Osteoblast (primary cell): ENCODE results near the gene SRPX2. TPM values are rescaled to one million over a fixed set of nuclear protein-coding genes. Genes with fewer than 3 reads are reported as not detected.
A peak's percentile ranks its signal among the peaks of the same experiment; 100 is the strongest.

ENCODE experiments used
- DNase-seq: peaks from one replicate; pipeline ENCODE4 v3.0.0; 2011; ENCODE audit warnings: low spot score, mixed read lengths; ENCODE audit not compliant: insufficient read length; ENCODE audit errors: missing footprints
- H2AFZ ChIP-seq: 2 replicates; pipeline ENCODE4 v1.6.0; 2011; ENCODE audit warnings: mild to moderate bottlenecking, low read length
- H3K27ac ChIP-seq: 2 replicates; pipeline ENCODE4 v1.5.1; 2011; ENCODE audit warnings: mild to moderate bottlenecking, low read depth, low read length, moderate library complexity
- H3K27me3 ChIP-seq: 2 replicates; pipeline ENCODE4 v1.6.0; 2012; ENCODE audit warnings: mild to moderate bottlenecking, control low read depth, inconsistent platforms, low read length, moderate library complexity; ENCODE audit not compliant: insufficient read depth
- H3K36me3 ChIP-seq: 2 replicates; pipeline ENCODE4 v1.5.1; 2011; ENCODE audit warnings: mild to moderate bottlenecking, low read length, control low read depth, moderate library complexity; ENCODE audit not compliant: insufficient read depth
- H3K4me1 ChIP-seq: 2 replicates; pipeline ENCODE4 v1.5.1; 2011; ENCODE audit warnings: mild to moderate bottlenecking, low read length, control low read depth, moderate library complexity; ENCODE audit not compliant: insufficient read depth
- H3K4me2 ChIP-seq: 2 replicates; pipeline ENCODE4 v1.6.0; 2011; ENCODE audit warnings: mild to moderate bottlenecking, low read length; ENCODE audit not compliant: insufficient read depth
- H3K4me3 ChIP-seq: fragments of 200-600 bp; sonication (generic); 3 replicates; pipeline ENCODE4 v1.5.1; 2012; ENCODE audit warnings: mild to moderate bottlenecking, low read length, inconsistent platforms; ENCODE audit not compliant: insufficient read depth
- H3K79me2 ChIP-seq: 2 replicates; pipeline ENCODE4 v1.6.0; 2012; ENCODE audit warnings: mild to moderate bottlenecking, low read length, control low read depth, inconsistent platforms; ENCODE audit not compliant: insufficient read depth
- H3K9me3 ChIP-seq: 2 replicates; pipeline ENCODE4 v1.5.1; 2011; ENCODE audit warnings: low read depth, low read length, control low read depth
- H4K20me1 ChIP-seq: 2 replicates; pipeline ENCODE4 v1.6.0; 2012; ENCODE audit warnings: mild to moderate bottlenecking, low read length, control low read depth; ENCODE audit not compliant: insufficient read depth
- total RNA-seq: library from RNA; depleted of rRNA; stranded (reverse); fragments of >200 nt; gene quantifications from 2 replicates; pipeline ENCODE4 v1.2.3, GENCODE V29; 2012
- TF ChIP-seq, protein P1 (sequence below): IDR thresholded peaks from 2 replicates; pipeline ENCODE4 v1.5.1; 2011; ENCODE audit warnings: mild to moderate bottlenecking, low read depth, low read length, moderate library complexity; ENCODE audit errors: extremely low read depth

The SRPX2 gene
- total RNA-seq, 1 donor, result 36.9 TPM

DNA sequence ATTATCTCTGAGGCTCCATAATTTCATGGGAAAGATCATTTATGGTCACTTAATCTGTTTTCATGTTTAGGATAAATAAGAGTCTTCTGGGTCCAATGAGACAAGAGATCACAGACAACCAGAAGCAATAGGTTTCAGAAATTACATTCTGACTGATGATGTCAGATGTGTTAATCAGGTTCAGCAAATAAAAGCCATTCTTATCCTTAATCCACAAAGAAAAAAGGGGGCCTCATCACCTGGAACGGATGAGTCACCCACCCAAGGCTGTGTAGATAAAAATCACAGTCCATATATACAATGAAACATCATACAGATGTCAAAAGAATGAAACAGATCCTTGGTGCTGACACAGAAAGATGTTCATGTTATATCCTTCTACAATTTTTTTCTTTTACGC is 51.3 kb downstream of the SRPX2 start:
- Histone ChIP-seq H3K9me3 (no peaks in the 10 kb centered on the region), H3K4me1 (no peaks in the 10 kb centered on the region), H4K20me1 (no peaks in the 10 kb centered on the region), H3K27me3 (no peaks in the 10 kb centered on the region), H3K27ac (no peak overlapping the region), H3K79me2 (no peaks in the 10 kb centered on the region), H2AFZ (no peak overlapping the region), H3K4me2 (no peak overlapping the region), H3K36me3 (no peaks in the 10 kb centered on the region), H3K4me3 (no peak overlapping the region)
- no peak for DNase-seq
- TF ChIP-seq, protein P1, sequence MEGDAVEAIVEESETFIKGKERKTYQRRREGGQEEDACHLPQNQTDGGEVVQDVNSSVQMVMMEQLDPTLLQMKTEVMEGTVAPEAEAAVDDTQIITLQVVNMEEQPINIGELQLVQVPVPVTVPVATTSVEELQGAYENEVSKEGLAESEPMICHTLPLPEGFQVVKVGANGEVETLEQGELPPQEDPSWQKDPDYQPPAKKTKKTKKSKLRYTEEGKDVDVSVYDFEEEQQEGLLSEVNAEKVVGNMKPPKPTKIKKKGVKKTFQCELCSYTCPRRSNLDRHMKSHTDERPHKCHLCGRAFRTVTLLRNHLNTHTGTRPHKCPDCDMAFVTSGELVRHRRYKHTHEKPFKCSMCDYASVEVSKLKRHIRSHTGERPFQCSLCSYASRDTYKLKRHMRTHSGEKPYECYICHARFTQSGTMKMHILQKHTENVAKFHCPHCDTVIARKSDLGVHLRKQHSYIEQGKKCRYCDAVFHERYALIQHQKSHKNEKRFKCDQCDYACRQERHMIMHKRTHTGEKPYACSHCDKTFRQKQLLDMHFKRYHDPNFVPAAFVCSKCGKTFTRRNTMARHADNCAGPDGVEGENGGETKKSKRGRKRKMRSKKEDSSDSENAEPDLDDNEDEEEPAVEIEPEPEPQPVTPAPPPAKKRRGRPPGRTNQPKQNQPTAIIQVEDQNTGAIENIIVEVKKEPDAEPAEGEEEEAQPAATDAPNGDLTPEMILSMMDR, result no peak

DNA sequence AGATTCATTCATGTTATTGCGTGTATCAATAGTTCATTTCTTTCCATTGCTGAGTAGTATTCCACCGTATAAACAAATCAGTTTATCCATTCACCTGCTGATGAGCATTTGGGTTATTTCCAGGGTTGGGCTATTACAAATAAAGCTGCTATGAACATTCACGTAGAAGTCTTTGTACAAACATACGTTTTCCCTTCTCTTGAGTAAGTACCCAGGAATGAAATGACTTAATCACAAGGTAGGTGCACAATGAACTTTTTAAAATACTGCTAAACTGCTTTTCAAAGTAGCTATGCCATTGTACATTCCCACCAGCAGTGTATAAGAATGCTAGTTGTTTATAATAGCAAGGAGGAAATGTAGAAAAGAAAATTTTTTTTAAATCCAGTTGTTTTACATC is 52.0 kb downstream of the SRPX2 start:
- TF ChIP-seq, protein P1, result no peak
- Histone ChIP-seq H4K20me1 (no peaks in the 10 kb centered on the region), H3K4me2 (no peak overlapping the region), H3K4me1 (no peaks in the 10 kb centered on the region), H2AFZ (no peak overlapping the region), H3K27ac (no peak overlapping the region), H3K79me2 (no peaks in the 10 kb centered on the region), H3K4me3 (no peak overlapping the region), H3K9me3 (no peaks in the 10 kb centered on the region), H3K36me3 (no peaks in the 10 kb centered on the region), H3K27me3 (no peaks in the 10 kb centered on the region)
- DNase-seq, result peak; percentile 10

DNA sequence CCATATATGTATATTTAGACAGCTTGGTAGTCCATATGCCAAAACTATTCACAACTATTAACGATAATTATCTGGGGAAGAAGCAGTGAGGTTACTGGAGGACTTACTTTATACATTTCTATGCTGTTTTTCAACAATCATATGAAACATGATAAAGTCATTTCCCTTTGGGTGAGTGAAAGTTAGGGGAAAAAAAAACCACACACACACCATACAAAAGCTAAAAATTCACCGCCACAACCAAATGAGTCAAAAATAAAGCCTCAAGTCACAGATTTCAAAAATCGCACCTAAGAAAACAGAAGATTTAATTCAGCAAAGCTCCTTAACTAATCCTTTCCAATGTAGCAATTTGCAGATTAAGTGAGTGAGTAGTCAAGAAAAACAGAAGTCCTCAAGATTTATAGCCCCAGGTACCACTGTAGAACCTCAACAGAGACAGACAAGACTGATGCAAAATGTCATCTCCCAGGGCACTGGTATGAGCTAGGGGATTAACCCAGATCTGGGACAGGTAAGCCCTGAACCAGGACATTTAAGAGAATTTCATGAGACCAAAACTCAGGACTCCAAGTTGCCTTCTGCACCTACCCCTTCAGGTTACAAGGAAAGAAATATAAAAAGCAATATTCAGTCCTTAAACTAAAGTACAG is 52.8 kb downstream of the SRPX2 start:
- no peaks in the 10 kb centered on the region for H4K20me1 ChIP-seq
- no peaks in the 10 kb centered on the region for H3K79me2 ChIP-seq
- no peak overlapping the region for H3K27ac ChIP-seq
- TF ChIP-seq, protein P1, result no peak
- H3K4me1 ChIP-seq, result no peaks in the 10 kb centered on the region
- no peaks in the 10 kb centered on the region for H3K27me3 ChIP-seq
- H3K4me2 ChIP-seq, result no peak overlapping the region
- H3K9me3 ChIP-seq, result no peaks in the 10 kb centered on the region
- DNase-seq, result no peak
- H3K36me3 ChIP-seq, result no peaks in the 10 kb centered on the region
- H3K4me3 ChIP-seq, result no peak overlapping the region
- H2AFZ ChIP-seq, result no peak overlapping the region

DNA sequence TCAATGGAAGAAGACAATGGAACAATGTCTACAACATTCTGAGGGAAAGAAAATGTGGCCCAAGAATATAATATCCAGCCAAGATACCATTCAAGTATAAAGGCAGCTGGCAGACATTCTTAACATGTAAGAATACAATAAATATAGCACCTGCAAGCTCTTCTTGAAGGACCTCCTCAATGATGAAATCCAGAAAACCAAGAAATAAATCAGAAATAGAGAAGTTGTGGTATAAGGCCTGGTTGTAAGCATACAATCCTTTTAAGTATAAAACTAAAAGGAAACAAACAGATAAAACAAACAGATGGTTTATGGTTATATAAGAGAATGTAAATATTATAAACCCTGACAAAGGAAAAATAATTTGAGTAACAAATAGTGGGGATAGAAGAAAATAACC is 54.6 kb downstream of the SRPX2 start:
- Histone ChIP-seq H3K79me2 (no peaks in the 10 kb centered on the region), H3K4me1 (no peaks in the 10 kb centered on the region), H2AFZ (no peak overlapping the region), H3K4me2 (no peak overlapping the region), H3K4me3 (no peak overlapping the region), H3K27me3 (no peaks in the 10 kb centered on the region), H3K27ac (no peak overlapping the region), H3K9me3 (no peaks in the 10 kb centered on the region), H3K36me3 (no peaks in the 10 kb centered on the region), H4K20me1 (no peaks in the 10 kb centered on the region)
- TF ChIP-seq, protein P1, result no peak
- DNase-seq, result no peak
